IMR-90 (cell line): ENCODE data around the gene RAB33B. TPM values are rescaled to one million over a fixed set of nuclear protein-coding genes. Genes with fewer than 3 reads are reported as not detected.

Source experiments
- ATAC-seq: fragments of 200-7000 bp; cut with Tn5 transposase; 2 replicates; pipeline ENCODE4 v1.9.1; 2020; ENCODE audit warnings: low read depth, mild to moderate bottlenecking, moderate library complexity
- BruUV-seq: library from RNA; stranded (reverse); fragments of 400-500 nt; replicated peaks from 2 replicates; lab custom pipeline; 2021; lab: Mats Ljungman, UMichigan
- CTCF ChIA-PET: fragments of 300-600 bp; formaldehyde crosslinking; extraction: SDS; loops from one replicate; lab custom pipeline; 2021; ENCODE audit warnings: antibody characterized with exemption; lab: Yijun Ruan, JAX
- POLR2A ChIA-PET: fragments of 300-600 bp; sonication (Branson Sonifier 250); formaldehyde crosslinking; loops from one replicate; lab custom pipeline; 2022; ENCODE audit warnings: antibody characterized with exemption; ENCODE audit not compliant: unreplicated experiment; lab: Charles Lee
- DNase-seq: peaks from one replicate; pipeline ENCODE4 v3.0.0; 2013
- H2AFZ ChIP-seq: replicated peaks from 2 replicates; pipeline ENCODE3; 2013; ENCODE audit warnings: low read length, mild to moderate bottlenecking; ENCODE audit not compliant: poor library complexity
- H2AK5ac ChIP-seq: 2 replicates; pipeline ENCODE4 v1.6.1; 2013; ENCODE audit warnings: low read depth, low read length, inconsistent platforms
- H2AK9ac ChIP-seq: replicated peaks from 2 replicates; pipeline ENCODE3; 2013; ENCODE audit warnings: mild to moderate bottlenecking, low read depth, low read length, moderate library complexity; ENCODE audit not compliant: poor library complexity
- H2BK120ac ChIP-seq: 2 replicates; pipeline ENCODE4 v1.6.1; 2013; ENCODE audit warnings: low read depth, low read length, inconsistent platforms
- H2BK15ac ChIP-seq: 3 replicates; pipeline ENCODE4 v1.6.1; 2013; ENCODE audit warnings: low read depth, low read length, inconsistent platforms
- H2BK20ac ChIP-seq: 2 replicates; pipeline ENCODE4 v1.6.1; 2013; ENCODE audit warnings: low read depth, mild to moderate bottlenecking, inconsistent platforms, low read length, moderate library complexity
- H2BK5ac ChIP-seq: 2 replicates; pipeline ENCODE4 v1.6.1; 2013; ENCODE audit warnings: mild to moderate bottlenecking, low read depth, low read length, inconsistent platforms; ENCODE audit not compliant: poor library complexity, severe bottlenecking
- H3K14ac ChIP-seq: replicated peaks from 2 replicates; pipeline ENCODE4 v1.6.1; 2013; ENCODE audit warnings: low read depth, low read length, inconsistent platforms
- H3K18ac ChIP-seq: 2 replicates; pipeline ENCODE4 v1.6.1; 2013; ENCODE audit warnings: low read depth, low read length, control low read depth
- H3K23ac ChIP-seq: 2 replicates; pipeline ENCODE4 v1.6.1; 2013; ENCODE audit warnings: low read depth, low read length, inconsistent platforms
- H3K27ac ChIP-seq: 2 replicates; pipeline ENCODE4 v1.5.1; 2013; ENCODE audit warnings: mild to moderate bottlenecking, control low read depth, low read length; ENCODE audit not compliant: insufficient read depth
- H3K27me3 ChIP-seq: 2 replicates; pipeline ENCODE4 v1.6.1; 2013; ENCODE audit warnings: low read length; ENCODE audit not compliant: control insufficient read depth, insufficient read depth
- H3K36me3 ChIP-seq: 2 replicates; pipeline ENCODE4 v1.6.1; 2013; ENCODE audit warnings: low read length, mixed read lengths; ENCODE audit not compliant: control insufficient read depth, insufficient read depth
- H3K4ac ChIP-seq: 2 replicates; pipeline ENCODE4 v1.6.1; 2013; ENCODE audit warnings: low read depth, low read length, inconsistent platforms
- H3K4me1 ChIP-seq: 2 replicates; pipeline ENCODE4 v1.6.1; 2013; ENCODE audit warnings: low read length, mixed read lengths; ENCODE audit not compliant: control insufficient read depth, insufficient read depth
- H3K4me2 ChIP-seq: 2 replicates; pipeline ENCODE4 v1.6.1; 2013; ENCODE audit warnings: low read depth, mild to moderate bottlenecking, control low read depth, low read length, moderate library complexity
- H3K4me3 ChIP-seq: 2 replicates; pipeline ENCODE4 v1.5.1; 2013; ENCODE audit warnings: low read depth, mild to moderate bottlenecking, control low read depth, low read length, moderate library complexity; ENCODE audit not compliant: insufficient read depth
- H3K56ac ChIP-seq: 2 replicates; pipeline ENCODE4 v1.6.1; 2013; ENCODE audit warnings: low read length, inconsistent platforms; ENCODE audit not compliant: insufficient read depth; ENCODE audit errors: extremely low read depth
- H3K79me1 ChIP-seq, 2 experiments: 2 replicates each; pipeline ENCODE4 v1.6.1; 2013; ENCODE audit warnings: low read length in 2 of 2, inconsistent platforms in 1 of 2, low read depth in 1 of 2
- H3K9ac ChIP-seq: 2 replicates; pipeline ENCODE4 v1.6.1; 2013; ENCODE audit warnings: low read depth, low read length, control low read depth
- H3K9me1 ChIP-seq: 2 replicates; pipeline ENCODE4 v1.6.1; 2013; ENCODE audit warnings: low read length, inconsistent platforms; ENCODE audit not compliant: insufficient read depth
- H3K9me3 ChIP-seq: 2 replicates; pipeline ENCODE4 v1.6.1; 2013; ENCODE audit warnings: low read length; ENCODE audit not compliant: control insufficient read depth, insufficient read depth
- H4K20me1 ChIP-seq: 2 replicates; pipeline ENCODE4 v1.6.1; 2013; ENCODE audit warnings: low read length, inconsistent platforms; ENCODE audit not compliant: insufficient read depth
- H4K5ac ChIP-seq: 2 replicates; pipeline ENCODE4 v1.6.1; 2013; ENCODE audit warnings: mild to moderate bottlenecking, low read depth, low read length, control low read depth
- H4K8ac ChIP-seq, 2 experiments: 2 replicates each; pipeline ENCODE4 v1.6.1; 2013; ENCODE audit warnings: low read depth in 2 of 2, low read length in 2 of 2, control low read depth in 1 of 2, inconsistent platforms in 1 of 2
- H4K91ac ChIP-seq: 2 replicates; pipeline ENCODE4 v1.6.1; 2013; ENCODE audit warnings: low read depth, low read length, inconsistent platforms; ENCODE audit not compliant: insufficient read depth
- MAFK ChIP-seq: IDR thresholded peaks from 2 replicates; pipeline ENCODE4 v1.6.1; 2012; ENCODE audit warnings: low read depth, low read length, improper control_type of control experiment
- RAD21 ChIP-seq: IDR thresholded peaks from 2 replicates; pipeline ENCODE4 v1.6.1; 2012; ENCODE audit warnings: low read length, improper control_type of control experiment
- WGBS, 2 experiments: methylation state at CpG; one replicate each; pipeline versions ENCODE4 v1.1.5 to v1.1.7; 2013; ENCODE audit warnings: missing lambda C conversion rate in 2 of 2; ENCODE audit not compliant: insufficient read length in 1 of 2; ENCODE audit errors: extremely low coverage in 2 of 2; 5-methylcytosine and 5-hydroxymethylcytosine counted together
- dilution Hi-C: fragments of 300-500 bp; cut with HindIII; formaldehyde crosslinking; loops from one replicate; pipeline ENCODE4 v1.14.3; 2018; ENCODE audit warnings: low sequenced_read_pairs; ENCODE audit not compliant: unreplicated experiment
- in situ Hi-C: fragments of 300-500 bp; cut with MboI; formaldehyde crosslinking; loops from 3 replicates; pipeline ENCODE4 v1.14.3; 2019; ENCODE audit warnings: low sequenced_read_pairs, inconsistent platforms, mixed read lengths
- intact Hi-C: fragments of 100-400 bp; cut with micrococcal nuclease; formaldehyde crosslinking; loops from 2 replicates; pipeline ENCODE4 v1.10.0; 2022
- polyA plus RNA-seq, 3 experiments: library from polyadenylated mRNA; depleted of rRNA; stranded (reverse); fragments of >200 nt; gene quantifications; 2 replicates each; pipeline ENCODE4 v1.2.3, GENCODE V29; 2012; ENCODE audit warnings: low replicate concordance in 1 of 3
- total RNA-seq: library from RNA; depleted of rRNA; stranded (reverse); fragments of >200 nt; gene quantifications from 2 replicates; pipeline ENCODE4 v1.2.3, GENCODE V29; 2012
- TF ChIP-seq, protein P1 (sequence below): conservative IDR thresholded peaks from 2 replicates; pipeline ENCODE4 v1.5.1; 2012; ENCODE audit warnings: mild to moderate bottlenecking, low read depth, low read length, improper control_type of control experiment

Gene RAB33B
- total and polyA plus RNA-seq, 2 of the 4 experiments (the other 2 are of a cell fraction) = 3.7 to 7.3 TPM

DNA sequence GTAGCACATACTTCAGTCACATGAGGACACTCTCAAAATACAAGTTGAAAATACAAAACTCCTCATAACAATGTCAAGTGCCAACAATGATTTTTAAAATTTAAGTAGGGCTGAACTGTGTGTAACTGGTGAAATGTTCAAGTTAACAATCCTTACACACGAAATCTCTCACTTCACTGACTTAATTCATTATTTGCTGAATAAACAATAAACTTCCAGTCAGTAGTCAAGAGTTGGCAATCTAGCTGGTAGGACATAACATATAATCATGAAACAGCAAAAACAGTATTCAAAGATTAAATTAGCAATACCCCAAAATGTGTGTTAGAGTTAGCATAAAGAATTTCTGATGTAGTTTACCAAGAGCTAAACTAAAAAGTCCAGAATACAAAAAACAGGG, 1.9 kb upstream of the RAB33B start:
- Histone ChIP-seq H4K20me1 (no peaks in the 10 kb centered on the region; the same call in 1 of the 2 replicates), H3K14ac (no peak overlapping the region), H3K4me1 (peaks cover 3% of the 10 kb centered on the region), H3K4me2 (peak overlapping the region; percentile 93; the same call in 1 of the 2 replicates), H2AK5ac (no peak overlapping the region), H3K27me3 (no peaks in the 10 kb centered on the region), H3K4me3 (no peak overlapping the region), H3K79me1 (peaks cover 16 to 53% of the 10 kb centered on the region in 2 experiments), H3K56ac (no peak overlapping the region), H2AFZ (no peak overlapping the region), H3K9me3 (no peaks in the 10 kb centered on the region), H3K27ac (no peak overlapping the region), H2BK5ac (peak overlapping the region; percentile 20), H2AK9ac (no peak overlapping the region), H3K36me3 (no peaks in the 10 kb centered on the region), H2BK15ac (no peak overlapping the region), H3K18ac (no peak overlapping the region), H4K91ac (no peak overlapping the region), H4K8ac (no peak overlapping the region), H3K9me1 (peaks cover 4% of the 10 kb centered on the region; the same call in 1 of the 2 replicates), H3K23ac (no peak overlapping the region), H2BK120ac (no peak overlapping the region), H3K4ac (no peak overlapping the region), H4K5ac (no peak overlapping the region), H3K9ac (no peak overlapping the region), H2BK20ac (no peak overlapping the region)
- no TSS peak for BruUV-seq
- intact Hi-C loops = loop anchor here (5.0 kb wide), 1 partner anchor 275 kb away; the partner anchor contains the start of gene ELF2
- POLR2A ChIA-PET = no interaction called here
- CTCF ChIA-PET = interaction anchor here (0.6 kb wide), 1 partner anchor 267 kb away, joined by 5 read pairs; no protein-coding TSS in a partner anchor
- dilution Hi-C loops = no loop called here
- in situ Hi-C loops = no loop called here
- TF ChIP-seq MAFK (peak; percentile 81), RAD21 (no peak)
- TF ChIP-seq, protein P1, sequence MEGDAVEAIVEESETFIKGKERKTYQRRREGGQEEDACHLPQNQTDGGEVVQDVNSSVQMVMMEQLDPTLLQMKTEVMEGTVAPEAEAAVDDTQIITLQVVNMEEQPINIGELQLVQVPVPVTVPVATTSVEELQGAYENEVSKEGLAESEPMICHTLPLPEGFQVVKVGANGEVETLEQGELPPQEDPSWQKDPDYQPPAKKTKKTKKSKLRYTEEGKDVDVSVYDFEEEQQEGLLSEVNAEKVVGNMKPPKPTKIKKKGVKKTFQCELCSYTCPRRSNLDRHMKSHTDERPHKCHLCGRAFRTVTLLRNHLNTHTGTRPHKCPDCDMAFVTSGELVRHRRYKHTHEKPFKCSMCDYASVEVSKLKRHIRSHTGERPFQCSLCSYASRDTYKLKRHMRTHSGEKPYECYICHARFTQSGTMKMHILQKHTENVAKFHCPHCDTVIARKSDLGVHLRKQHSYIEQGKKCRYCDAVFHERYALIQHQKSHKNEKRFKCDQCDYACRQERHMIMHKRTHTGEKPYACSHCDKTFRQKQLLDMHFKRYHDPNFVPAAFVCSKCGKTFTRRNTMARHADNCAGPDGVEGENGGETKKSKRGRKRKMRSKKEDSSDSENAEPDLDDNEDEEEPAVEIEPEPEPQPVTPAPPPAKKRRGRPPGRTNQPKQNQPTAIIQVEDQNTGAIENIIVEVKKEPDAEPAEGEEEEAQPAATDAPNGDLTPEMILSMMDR = no peak
- ATAC-seq (no peak), DNase-seq (no peak)
- WGBS, 2 experiments = no CpG with 5 or more reads among the region's 1 CpG
